Spleen (tissue), 11 donors: Measurements from ENCODE around the gene DIAPH1. TPM values are rescaled to one million over a fixed set of nuclear protein-coding genes. Genes with fewer than 3 reads are reported as not detected.

Experiments used
- DNase-seq: peaks from one replicate; pipeline ENCODE4 v3.0.0-alpha.2; 2020
- H3K27ac ChIP-seq, 8 donors: fragments of 200-600 bp; sonication (generic) in 7 of 8; 1 replicate in 4 of 8; 2 replicates in 4 of 8; pipeline versions ENCODE4 v1.5.0 to v1.8.0; 2016 to 2021; ENCODE audit warnings: inconsistent platforms in 4 of 8, mild to moderate bottlenecking in 4 of 8, moderate library complexity in 1 of 8
- H3K27me3 ChIP-seq, 7 donors: fragments of 200-600 bp; sonication (generic) in 6 of 7; replicated peaks in 1 of 7; 1 replicate in 4 of 7; 2 replicates in 3 of 7; pipeline versions ENCODE4 v1.5.0 to v1.8.0; 2016 to 2021; ENCODE audit warnings: inconsistent platforms in 3 of 7, mild to moderate bottlenecking in 1 of 7
- H3K36me3 ChIP-seq, 6 donors: fragments of 200-600 bp; sonication (generic) in 5 of 6; 1 replicate in 4 of 6; 2 replicates in 2 of 6; pipeline versions ENCODE4 v1.5.0 to v1.8.0; 2016 to 2021; ENCODE audit warnings: inconsistent platforms in 2 of 6
- H3K4me1 ChIP-seq, 6 donors: fragments of 200-600 bp; sonication (generic) in 5 of 6; 1 replicate in 3 of 6; 2 replicates in 3 of 6; pipeline versions ENCODE4 v1.5.0 to v1.8.0; 2016 to 2021; ENCODE audit warnings: inconsistent platforms in 3 of 6
- H3K4me3 ChIP-seq, 8 donors: fragments of 200-600 bp; sonication (generic) in 7 of 8; 1 replicate in 4 of 8; 2 replicates in 4 of 8; pipeline versions ENCODE4 v1.5.0 to v1.8.0; 2016 to 2021; ENCODE audit warnings: inconsistent platforms in 4 of 8, mild to moderate bottlenecking in 4 of 8, moderate library complexity in 2 of 8
- H3K9me3 ChIP-seq, 8 donors: fragments of 200-600 bp; sonication (generic) in 7 of 8; 1 replicate in 4 of 8; 2 replicates in 4 of 8; pipeline versions ENCODE4 v1.5.0 to v1.8.0; 2016 to 2021; ENCODE audit warnings: inconsistent platforms in 4 of 8
- POLR2A ChIP-seq, 3 donors: fragments of 450-650 bp; IDR thresholded peaks; one replicate each; pipeline ENCODE4 v1.5.1; 2017; ENCODE audit warnings: antibody characterized with exemption in 3 of 3, mild to moderate bottlenecking in 1 of 3
- POLR2AphosphoS5 ChIP-seq, 3 donors: sonication (generic); formaldehyde crosslinking; IDR thresholded peaks; one replicate each; pipeline ENCODE4 v1.5.1; 2017; ENCODE audit warnings: antibody characterized with exemption in 3 of 3
- WGBS, 5 donors: extraction: QIAGEN DNeasy Blood & Tissue Kit in 3 of 5; methylation state at CpG; one replicate each; pipeline versions ENCODE4 v1.1.5 to v1.1.7; 2013 to 2018; 5-methylcytosine and 5-hydroxymethylcytosine counted together
- intact Hi-C: fragments of 100-400 bp; cut with DNase I; formaldehyde crosslinking; loops from one replicate; pipeline ENCODE4 v1.15.0; 2023; ENCODE audit warnings: low total_unique reads
- polyA plus RNA-seq, 3 donors: library from polyadenylated mRNA; stranded (reverse); fragments of 200-250 nt; gene quantifications; one replicate each; pipeline ENCODE4 v1.2.1, GENCODE V29; 2013
- total RNA-seq, 7 donors: library from RNA; depleted of rRNA in 3 of 7; stranded (reverse); fragments of >200 nt in 3 of 7; fragmentation: NEBNext Ultra II Directional in 4 of 7; extraction: Animal tissue kit (Norgen Biotek cat#: 25700) in 4 of 7; gene quantifications; one replicate each; pipeline versions ENCODE4 v1.1.0 to v1.2.1, GENCODE V29; 2016 to 2021
- TF ChIP-seq, protein P1 (sequence below), 11 experiments: fragments of 200-600 bp in 7 of 11; fragments of 450-650 bp in 4 of 11; sonication (generic) in 4 of 11; IDR thresholded peaks in 8 of 11; conservative IDR thresholded peaks in 3 of 11; 1 replicate in 7 of 11; 2 replicates in 4 of 11; pipeline versions ENCODE4 v1.4.0 to v1.8.0; 2016 to 2021; ENCODE audit warnings: antibody characterized with exemption in 11 of 11, inconsistent platforms in 4 of 11, mild to moderate bottlenecking in 1 of 11
- donor health status: healthy with polysubstance abuse.
- donor health status: DM: no; HTN: no; CAD: no; lungs with moderate emphysema.
- donor health status: DM: no; HTN: no; CAD: no.
- donor health status: Bipolar disorder and iron deficiency.
- donor health status: healthy.
- donor health status: DM: no; HTN: no; CAD: no.
- donor health status: DM: yes; HTN: yes; CAD: no.

The DIAPH1 gene
- total and polyA plus RNA-seq, 10 donors: 35.4 to 123 (median 81.5) TPM

DNA sequence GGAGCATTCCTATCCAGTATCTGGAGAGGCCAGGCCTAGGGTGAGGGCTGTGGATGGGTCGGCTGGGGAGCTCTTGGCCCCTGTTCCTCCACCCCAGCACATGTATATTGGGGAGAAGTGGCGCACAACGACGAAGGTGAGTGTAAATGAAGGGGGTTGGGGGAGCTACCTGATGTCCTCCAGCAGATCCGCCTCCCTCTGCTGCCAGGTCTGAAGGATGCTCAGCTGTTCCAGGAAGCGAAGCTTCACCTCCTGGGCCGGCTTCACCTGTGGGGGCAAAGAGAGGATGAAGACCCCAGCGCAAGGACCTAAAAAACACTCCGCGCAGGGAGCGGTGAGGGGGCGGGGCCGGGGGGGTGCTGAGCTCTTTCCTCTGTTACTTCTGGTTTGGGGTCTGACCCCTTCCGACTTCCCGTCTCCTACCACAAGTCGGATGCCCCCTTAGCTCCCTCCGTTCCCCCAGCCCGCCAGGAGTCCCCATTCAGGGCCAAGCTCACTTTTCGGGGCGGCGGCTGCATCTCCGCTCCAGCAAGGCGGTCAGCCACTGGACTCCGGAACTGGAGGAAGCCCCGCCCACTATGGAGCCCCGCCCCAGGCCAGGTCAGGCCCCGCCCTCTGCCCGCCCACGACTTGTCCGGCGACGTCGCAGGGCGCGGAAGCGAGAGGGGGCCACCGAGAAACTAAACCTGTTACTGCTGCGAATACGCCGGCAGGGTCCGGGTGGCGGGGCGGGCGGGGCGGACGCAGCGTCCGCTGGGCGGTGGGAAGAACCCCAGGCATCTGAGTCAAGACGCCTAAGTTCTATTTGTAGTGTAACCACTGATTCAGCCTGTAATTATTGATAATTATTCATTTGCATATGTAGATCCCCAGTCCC lies 32.3 kb upstream of the DIAPH1 start, which contains the start of gene FCHSD1:
TSS of gene FCHSD1 (minus strand) at position 568 of the 877 bp plus-strand sequence. CDS start at position 518, 50 bp downstream.
- 4 to 12% (median 6%) methylated on average over 25 to 50 of the region's 50 CpGs for WGBS, 5 donors
- intact Hi-C loops: no loop called here

DNA sequence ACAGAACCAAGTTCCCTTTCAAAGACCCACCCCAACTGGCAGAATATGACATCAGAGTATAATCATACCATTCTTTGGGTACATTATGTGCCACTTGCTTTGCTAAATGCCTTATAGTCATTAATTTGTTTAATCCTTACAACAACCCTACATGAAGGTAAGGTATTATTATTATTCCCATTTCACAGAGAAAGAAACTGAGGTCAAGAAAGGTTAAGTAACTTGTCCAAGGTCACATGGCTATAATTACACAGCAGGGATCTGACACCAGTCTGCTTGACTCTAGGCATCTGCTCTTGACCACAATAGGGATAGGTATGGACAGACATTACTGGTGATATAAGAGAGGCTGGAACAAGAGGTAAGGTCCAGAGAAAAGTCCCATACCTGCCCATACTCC lies 31.2 kb upstream of the DIAPH1 start:
- Histone ChIP-seq H3K27me3 (no peaks in the 10 kb centered on the region), H3K36me3 (peaks cover 0 to 62% (median 21%) of the 10 kb centered on the region in 6 donors), H3K9me3 (no peaks in the 10 kb centered on the region), H3K4me3 (no peak overlapping the region), H3K27ac (peak overlapping the region in 2 of 8 donors; percentile 88 to 89), H3K4me1 (peaks cover 9 to 34% (median 20%) of the 10 kb centered on the region in 6 donors)
- TF ChIP-seq POLR2AphosphoS5 (IDR thresholded peaks at IDR 0.05) (no peak), POLR2A (IDR thresholded peaks at IDR 0.05) (no peak)
- TF ChIP-seq, protein P1, sequence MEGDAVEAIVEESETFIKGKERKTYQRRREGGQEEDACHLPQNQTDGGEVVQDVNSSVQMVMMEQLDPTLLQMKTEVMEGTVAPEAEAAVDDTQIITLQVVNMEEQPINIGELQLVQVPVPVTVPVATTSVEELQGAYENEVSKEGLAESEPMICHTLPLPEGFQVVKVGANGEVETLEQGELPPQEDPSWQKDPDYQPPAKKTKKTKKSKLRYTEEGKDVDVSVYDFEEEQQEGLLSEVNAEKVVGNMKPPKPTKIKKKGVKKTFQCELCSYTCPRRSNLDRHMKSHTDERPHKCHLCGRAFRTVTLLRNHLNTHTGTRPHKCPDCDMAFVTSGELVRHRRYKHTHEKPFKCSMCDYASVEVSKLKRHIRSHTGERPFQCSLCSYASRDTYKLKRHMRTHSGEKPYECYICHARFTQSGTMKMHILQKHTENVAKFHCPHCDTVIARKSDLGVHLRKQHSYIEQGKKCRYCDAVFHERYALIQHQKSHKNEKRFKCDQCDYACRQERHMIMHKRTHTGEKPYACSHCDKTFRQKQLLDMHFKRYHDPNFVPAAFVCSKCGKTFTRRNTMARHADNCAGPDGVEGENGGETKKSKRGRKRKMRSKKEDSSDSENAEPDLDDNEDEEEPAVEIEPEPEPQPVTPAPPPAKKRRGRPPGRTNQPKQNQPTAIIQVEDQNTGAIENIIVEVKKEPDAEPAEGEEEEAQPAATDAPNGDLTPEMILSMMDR (IDR thresholded peaks at IDR 0.05 in 8 of 11, conservative IDR thresholded peaks at IDR 0.05 in 3 of 11): no peak
- no peak for DNase-seq
- intact Hi-C loops: no loop called here

More for the DNA sequence above, 32.3 kb upstream of the DIAPH1 start, which contains the start of gene FCHSD1:
- peak; percentile 98 for DNase-seq
- H3K9me3 ChIP-seq: no peaks in the 10 kb centered on the region
- no peaks in the 10 kb centered on the region for H3K27me3 ChIP-seq
- H3K27ac ChIP-seq: peak within 1 kb of the TSS; percentile 44 to 89 (median 80)
- peak within 1 kb of the TSS; percentile 59 to 88 (median 66) for H3K4me3 ChIP-seq
- peaks cover 9 to 34% (median 20%) of the 10 kb centered on the region in 6 donors for H3K4me1 ChIP-seq
- peaks cover 0 to 61% (median 19%) of the 10 kb centered on the region in 6 donors for H3K36me3 ChIP-seq
- TF ChIP-seq POLR2A (IDR thresholded peaks at IDR 0.05): no peak
- TF ChIP-seq, protein P1 (IDR thresholded peaks at IDR 0.05 in 8 of 11, conservative IDR thresholded peaks at IDR 0.05 in 3 of 11): peak in 8 of 11 experiments; percentile 5 to 52 (median 30)
- TF ChIP-seq POLR2AphosphoS5 (IDR thresholded peaks at IDR 0.05): peak; percentile 80 to 90 (median 83)

DNA sequence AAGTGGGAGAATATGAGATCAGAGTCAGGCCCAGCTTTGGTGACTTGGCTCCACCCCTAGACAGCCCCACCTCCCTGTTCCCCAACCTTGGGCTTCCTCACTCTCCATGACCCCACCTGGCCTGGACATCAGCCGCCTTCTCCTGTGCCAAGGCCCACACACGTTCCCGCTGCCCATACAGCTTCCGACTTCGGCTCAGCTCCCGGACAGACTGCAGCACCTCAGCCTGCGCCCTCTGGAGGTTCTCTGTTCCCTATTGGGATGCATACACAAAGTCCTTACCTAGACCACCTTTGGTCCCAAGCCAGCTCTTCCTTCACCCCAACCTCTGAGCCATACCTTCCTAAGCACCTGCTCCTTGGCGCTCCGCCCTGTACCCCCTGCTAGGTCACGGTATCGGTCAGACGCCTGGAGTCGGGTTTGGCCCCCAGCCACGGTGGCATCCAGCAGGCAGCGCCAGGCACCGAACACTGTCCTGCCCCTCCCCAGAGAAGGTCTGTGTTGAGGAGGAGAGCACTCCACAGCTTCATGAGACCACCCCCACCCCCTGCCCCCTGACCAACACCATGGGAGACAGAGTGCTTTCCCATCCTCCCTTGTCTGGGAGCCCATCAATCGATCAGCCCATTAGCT lies 30.4 kb upstream of the DIAPH1 start:
- DNase-seq: no peak
- TF ChIP-seq POLR2A (IDR thresholded peaks at IDR 0.05): no peak
- TF ChIP-seq POLR2AphosphoS5 (IDR thresholded peaks at IDR 0.05): peak in 1 of 3 donors; percentile 13
- TF ChIP-seq, protein P1 (IDR thresholded peaks at IDR 0.05 in 8 of 11, conservative IDR thresholded peaks at IDR 0.05 in 3 of 11): no peak
- Histone ChIP-seq H3K36me3 (peaks cover 0 to 64% (median 29%) of the 10 kb centered on the region in 6 donors), H3K9me3 (no peaks in the 10 kb centered on the region), H3K4me3 (no peak overlapping the region), H3K4me1 (peaks cover 9 to 34% (median 20%) of the 10 kb centered on the region in 6 donors), H3K27me3 (no peaks in the 10 kb centered on the region), H3K27ac (peak overlapping the region in 1 of 8 donors; percentile 88)
- WGBS, 5 donors: 94 to 96% (median 94%) methylated on average over 17 of the region's 17 CpGs
- intact Hi-C loops: no loop called here
